Type B pancreatic cell (in vitro differentiated cells): ENCODE measurements around the gene TFPI. TPM values are rescaled to one million over a fixed set of nuclear protein-coding genes. Genes with fewer than 3 reads are reported as not detected.

Experiments
- DNase-seq: peaks from one replicate; pipeline ENCODE4 v3.0.0; 2021; ENCODE audit warnings: mixed read lengths; ENCODE audit not compliant: unreplicated experiment; ENCODE audit errors: extremely low spot score
- H3K27ac Mint-ChIP-seq: 2 replicates; pipeline ENCODE4 v1.8.0; 2021; ENCODE audit warnings: mild to moderate bottlenecking, mixed read lengths
- H3K27me3 Mint-ChIP-seq: 2 replicates; pipeline ENCODE4 v1.8.0; 2021; ENCODE audit warnings: mixed read lengths
- H3K36me3 Mint-ChIP-seq: 2 replicates; pipeline ENCODE4 v1.8.0; 2021; ENCODE audit warnings: mixed read lengths
- H3K4me1 Mint-ChIP-seq: one replicate; pipeline ENCODE4 v1.8.0; 2021; ENCODE audit warnings: mixed read lengths; ENCODE audit not compliant: unreplicated experiment
- H3K4me3 Mint-ChIP-seq: 2 replicates; pipeline ENCODE4 v1.8.0; 2021; ENCODE audit warnings: mild to moderate bottlenecking, mixed read lengths
- H3K9me3 Mint-ChIP-seq: 2 replicates; pipeline ENCODE4 v1.8.0; 2021; ENCODE audit warnings: mixed read lengths
- CTCF ChIP-seq: fragments of 200-600 bp; sonication (generic); conservative IDR thresholded peaks from 2 replicates; pipeline ENCODE4 v1.5.0; 2021; ENCODE audit warnings: antibody characterized with exemption, mild to moderate bottlenecking
- total RNA-seq: library from RNA; stranded (reverse); gene quantifications from 2 replicates; pipeline ENCODE4 v1.2.1, GENCODE V29; 2021; ENCODE audit warnings: low replicate concordance

The TFPI gene
- total RNA-seq, 1 donor from 2014 or later = 12.2 TPM

- Mint-ChIP-seq H3K27ac (no peak overlapping the region), H3K4me1 (no peaks in the 10 kb centered on the region), H3K4me3 (peak overlapping the region; percentile 75), H3K27me3 (no peaks in the 10 kb centered on the region), H3K9me3 (no peaks in the 10 kb centered on the region), H3K36me3 (no peaks in the 10 kb centered on the region)
- DNase-seq = no peak
- TF ChIP-seq CTCF = no peak
Measured at GRCh38 chr2:187461294-187462261, 92.7 kb downstream of the TFPI start.

- no peak for DNase-seq
- H3K9me3 Mint-ChIP-seq = no peaks in the 10 kb centered on the region
- no peak overlapping the region for H3K4me3 Mint-ChIP-seq
- no peak overlapping the region for H3K27ac Mint-ChIP-seq
- H3K27me3 Mint-ChIP-seq = no peaks in the 10 kb centered on the region
- H3K4me1 Mint-ChIP-seq = no peaks in the 10 kb centered on the region
- TF ChIP-seq CTCF = no peak
- no peaks in the 10 kb centered on the region for H3K36me3 Mint-ChIP-seq
Measured at GRCh38 chr2:187459256-187459655, 95.0 kb downstream of the TFPI start.

- DNase-seq = no peak
- H3K9me3 Mint-ChIP-seq = no peaks in the 10 kb centered on the region
- TF ChIP-seq CTCF = peak; percentile 80
- no peak overlapping the region for H3K27ac Mint-ChIP-seq
- no peaks in the 10 kb centered on the region for H3K36me3 Mint-ChIP-seq
- H3K4me1 Mint-ChIP-seq = peaks cover 4% of the 10 kb centered on the region
- no peaks in the 10 kb centered on the region for H3K27me3 Mint-ChIP-seq
- no peak overlapping the region for H3K4me3 Mint-ChIP-seq
Measured at GRCh38 chr2:187453078-187453641, 101.1 kb downstream of the TFPI start.

- Mint-ChIP-seq H3K9me3 (no peaks in the 10 kb centered on the region), H3K4me3 (no peak overlapping the region), H3K36me3 (no peaks in the 10 kb centered on the region), H3K27ac (no peak overlapping the region), H3K4me1 (peaks cover 6% of the 10 kb centered on the region), H3K27me3 (no peaks in the 10 kb centered on the region)
- no peak for DNase-seq
- TF ChIP-seq CTCF = no peak
Measured at GRCh38 chr2:187451510-187451909, 102.7 kb downstream of the TFPI start.

GRCh38 chr2:187447336-187447735 is 106.9 kb downstream of the TFPI start:
- H3K9me3 Mint-ChIP-seq = no peaks in the 10 kb centered on the region
- peak overlapping the region; percentile 78 for H3K4me3 Mint-ChIP-seq
- H3K36me3 Mint-ChIP-seq = no peaks in the 10 kb centered on the region
- no peaks in the 10 kb centered on the region for H3K27me3 Mint-ChIP-seq
- no peak overlapping the region for H3K27ac Mint-ChIP-seq
- H3K4me1 Mint-ChIP-seq = peaks cover 6% of the 10 kb centered on the region
- no peak for DNase-seq
- TF ChIP-seq CTCF = no peak
